ENCODE measurements around the gene LYST.

The LYST gene

GRCh38 chr1:235703506-235703905 is 163.2 kb downstream of the LYST start:
- FAIRE-seq: no peak

GRCh38 chr1:235702412-235702811 is 164.3 kb downstream of the LYST start:
- no peak for FAIRE-seq

- no peak for FAIRE-seq
Observed at GRCh38 chr1:235697508-235697907, 169.2 kb downstream of the LYST start.

- no peak for FAIRE-seq
Observed at GRCh38 chr1:235689356-235689755, 177.3 kb downstream of the LYST start.

- FAIRE-seq: no peak
Observed at GRCh38 chr1:235688096-235688495, 178.6 kb downstream of the LYST start.

GRCh38 chr1:235683653-235684052 is 183.1 kb downstream of the LYST start:
- no peak for FAIRE-seq

- no peak for FAIRE-seq
Observed at GRCh38 chr1:235682216-235682615, 184.5 kb downstream of the LYST start.

GRCh38 chr1:235679644-235680043 is 187.1 kb downstream of the LYST start:
- no peak for FAIRE-seq

GRCh38 chr1:235679005-235679404 is 187.7 kb downstream of the LYST start:
- no peak for FAIRE-seq

- no peak for FAIRE-seq
Observed at GRCh38 chr1:235675152-235675890, 191.4 kb downstream of the LYST start.

- no peak for FAIRE-seq
Observed at GRCh38 chr1:235673981-235674380, 192.7 kb downstream of the LYST start.

- FAIRE-seq: no peak
Observed at GRCh38 chr1:235671992-235672391, 194.7 kb downstream of the LYST start.

GRCh38 chr1:235670157-235670776 is 196.4 kb downstream of the LYST start:
- FAIRE-seq: no peak

- no peak for FAIRE-seq
Observed at GRCh38 chr1:235669277-235669676, 197.4 kb downstream of the LYST start.

- FAIRE-seq: no peak
Observed at GRCh38 chr1:235663628-235664027, 203.1 kb downstream of the LYST start.

- no peak for FAIRE-seq
Observed at GRCh38 chr1:235661568-235661967, 205.1 kb downstream of the LYST start.

- FAIRE-seq: no peak
Observed at GRCh38 chr1:235659186-235659771, 207.4 kb downstream of the LYST start.

GRCh38 chr1:235657747-235658526 is 208.8 kb downstream of the LYST start:
- no peak for FAIRE-seq

- no peak for FAIRE-seq
Observed at GRCh38 chr1:235657269-235657668, 209.4 kb downstream of the LYST start.

- FAIRE-seq: no peak
Observed at GRCh38 chr1:235652364-235652763, 214.3 kb downstream of the LYST start.

GRCh38 chr1:235651170-235651806 is 215.4 kb downstream of the LYST start:
- no peak for FAIRE-seq

- no peak for FAIRE-seq
Observed at GRCh38 chr1:235650341-235651169, 216.2 kb downstream of the LYST start.

Measured in colon (tissue), 2 donors.